ENCODE measurements around the gene VANGL2.

VANGL2 gene

DNA sequence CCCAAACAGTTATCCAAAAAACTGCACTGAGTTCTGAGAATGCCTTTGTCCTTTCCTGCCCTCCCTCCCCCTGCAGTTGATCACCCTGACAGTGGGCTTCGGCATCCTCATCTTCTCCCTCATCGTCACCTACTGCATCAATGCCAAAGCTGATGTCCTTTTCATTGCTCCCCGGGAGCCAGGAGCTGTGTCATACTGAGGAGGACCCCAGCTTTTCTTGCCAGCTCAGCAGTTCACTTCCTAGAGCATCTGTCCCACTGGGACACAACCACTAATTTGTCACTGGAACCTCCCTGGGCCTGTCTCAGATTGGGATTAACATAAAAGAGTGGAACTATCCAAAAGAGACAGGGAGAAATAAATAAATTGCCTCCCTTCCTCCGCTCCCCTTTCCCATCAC is 42.3 kb upstream of the VANGL2 start:
- TF ChIP-seq, protein P1, sequence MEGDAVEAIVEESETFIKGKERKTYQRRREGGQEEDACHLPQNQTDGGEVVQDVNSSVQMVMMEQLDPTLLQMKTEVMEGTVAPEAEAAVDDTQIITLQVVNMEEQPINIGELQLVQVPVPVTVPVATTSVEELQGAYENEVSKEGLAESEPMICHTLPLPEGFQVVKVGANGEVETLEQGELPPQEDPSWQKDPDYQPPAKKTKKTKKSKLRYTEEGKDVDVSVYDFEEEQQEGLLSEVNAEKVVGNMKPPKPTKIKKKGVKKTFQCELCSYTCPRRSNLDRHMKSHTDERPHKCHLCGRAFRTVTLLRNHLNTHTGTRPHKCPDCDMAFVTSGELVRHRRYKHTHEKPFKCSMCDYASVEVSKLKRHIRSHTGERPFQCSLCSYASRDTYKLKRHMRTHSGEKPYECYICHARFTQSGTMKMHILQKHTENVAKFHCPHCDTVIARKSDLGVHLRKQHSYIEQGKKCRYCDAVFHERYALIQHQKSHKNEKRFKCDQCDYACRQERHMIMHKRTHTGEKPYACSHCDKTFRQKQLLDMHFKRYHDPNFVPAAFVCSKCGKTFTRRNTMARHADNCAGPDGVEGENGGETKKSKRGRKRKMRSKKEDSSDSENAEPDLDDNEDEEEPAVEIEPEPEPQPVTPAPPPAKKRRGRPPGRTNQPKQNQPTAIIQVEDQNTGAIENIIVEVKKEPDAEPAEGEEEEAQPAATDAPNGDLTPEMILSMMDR (conservative IDR thresholded peaks at IDR 0.05; ENCODE audit: control insufficient read depth, insufficient read depth, low read depth, low read length): no peak
- DNase-seq (ENCODE audit: low read depth): no peak
- H3K4me3 ChIP-seq (ENCODE audit: control insufficient read depth, low read depth, low read length): no peak overlapping the region

DNA sequence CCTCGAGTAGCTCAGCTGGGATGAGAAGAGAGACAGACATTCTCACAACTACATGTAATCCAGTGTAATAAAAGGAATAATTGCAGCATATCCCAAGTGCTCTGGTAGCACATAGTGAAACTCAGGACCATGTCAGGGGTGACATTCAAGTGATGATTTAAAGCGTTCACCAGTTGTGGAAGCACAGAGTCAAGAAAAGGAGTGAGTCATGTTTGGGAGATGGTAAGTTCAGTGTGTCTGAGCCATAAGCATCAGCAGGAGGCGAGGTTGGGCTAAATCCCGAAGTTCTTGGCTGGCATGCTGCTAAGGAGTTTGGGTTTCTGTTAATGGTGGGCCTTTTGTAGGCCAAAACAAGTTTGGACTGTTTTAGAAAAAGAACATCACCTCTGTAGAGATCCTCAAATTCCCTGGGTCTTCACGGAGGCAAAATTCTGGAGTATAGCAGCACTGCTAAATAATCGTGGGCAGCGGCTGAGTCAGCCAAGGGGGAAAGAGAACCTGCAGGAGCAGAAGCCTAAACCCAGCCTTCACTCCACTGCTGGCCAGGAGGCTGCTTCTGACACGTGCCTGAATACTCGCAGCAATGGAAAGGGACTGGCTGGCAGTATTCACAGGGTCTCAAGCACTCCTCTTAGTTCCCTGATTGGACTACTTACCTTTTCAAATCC is 40.7 kb upstream of the VANGL2 start:
- peak; percentile 63 for DNase-seq (ENCODE audit: low read depth)
- TF ChIP-seq, protein P1 (conservative IDR thresholded peaks at IDR 0.05; ENCODE audit: control insufficient read depth, insufficient read depth, low read depth, low read length): peak; percentile 22
- no peak overlapping the region for H3K4me3 ChIP-seq (ENCODE audit: control insufficient read depth, low read depth, low read length)

DNA sequence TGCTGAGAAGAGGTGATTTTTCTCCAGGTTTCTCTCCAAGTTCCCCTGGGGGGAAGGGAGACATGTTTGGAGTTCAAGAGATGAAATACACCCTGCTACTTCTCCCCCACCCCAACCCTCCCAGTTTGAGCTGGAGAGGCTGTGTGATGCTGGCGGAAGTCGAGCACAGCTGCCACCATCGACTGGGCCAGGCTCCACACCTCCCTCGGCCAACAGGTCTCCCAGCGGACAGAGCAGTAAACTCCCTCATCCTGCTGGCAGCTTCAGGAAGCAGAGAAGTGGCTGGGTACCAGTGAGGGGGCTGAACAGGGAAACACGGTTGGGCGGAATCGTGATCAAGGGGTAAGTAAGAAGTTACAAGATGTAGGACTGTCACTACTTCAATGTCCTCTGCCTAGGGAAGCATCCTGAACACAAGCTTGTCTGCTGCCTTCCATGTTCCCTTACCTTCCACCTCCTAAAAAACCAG is 40.1 kb upstream of the VANGL2 start:
- H3K4me3 ChIP-seq (ENCODE audit: control insufficient read depth, low read depth, low read length): no peak overlapping the region
- DNase-seq (ENCODE audit: low read depth): no peak
- TF ChIP-seq, protein P1 (conservative IDR thresholded peaks at IDR 0.05; ENCODE audit: control insufficient read depth, insufficient read depth, low read depth, low read length): no peak

DNA sequence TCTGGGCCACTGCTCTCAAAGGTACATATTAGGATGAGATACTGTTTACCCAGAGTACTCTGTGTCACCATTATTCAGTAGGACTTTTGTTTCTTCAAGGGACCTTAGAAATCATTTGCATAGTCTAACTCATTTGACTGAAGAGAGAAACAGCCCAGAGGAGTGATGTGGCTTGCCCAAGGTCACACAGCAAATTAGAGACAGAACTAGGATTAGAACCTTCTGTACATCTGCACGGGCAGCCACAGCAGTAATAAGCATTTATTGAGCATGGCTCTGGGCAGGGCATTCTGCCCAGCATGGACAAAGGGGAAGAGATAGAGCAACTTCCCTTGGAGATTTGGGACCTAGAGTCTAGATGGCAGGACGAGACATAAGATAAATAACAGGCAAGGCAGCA is 39.2 kb upstream of the VANGL2 start:
- TF ChIP-seq, protein P1 (conservative IDR thresholded peaks at IDR 0.05; ENCODE audit: control insufficient read depth, insufficient read depth, low read depth, low read length): no peak
- DNase-seq (ENCODE audit: low read depth): no peak
- no peak overlapping the region for H3K4me3 ChIP-seq (ENCODE audit: control insufficient read depth, low read depth, low read length)

DNA sequence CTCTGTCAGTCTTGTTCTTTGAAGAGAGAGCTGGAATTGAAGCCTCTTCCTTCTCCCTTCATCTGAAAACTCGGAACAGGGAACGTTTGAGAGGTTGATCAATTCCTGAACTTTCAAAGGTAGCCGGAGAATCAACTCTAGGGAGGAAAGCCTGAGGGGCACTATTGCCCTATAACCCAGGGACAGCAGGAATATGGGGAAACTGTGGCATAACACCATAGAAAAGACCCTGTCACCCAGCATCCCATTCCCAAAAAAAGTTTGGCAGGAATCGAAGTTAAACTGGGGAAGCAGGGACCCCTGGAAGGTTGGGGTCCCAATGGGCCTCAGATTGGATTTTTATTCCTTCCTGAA is 38.6 kb upstream of the VANGL2 start:
- TF ChIP-seq, protein P1 (conservative IDR thresholded peaks at IDR 0.05; ENCODE audit: control insufficient read depth, insufficient read depth, low read depth, low read length): no peak
- DNase-seq (ENCODE audit: low read depth): no peak
- no peak overlapping the region for H3K4me3 ChIP-seq (ENCODE audit: control insufficient read depth, low read depth, low read length)

DNA sequence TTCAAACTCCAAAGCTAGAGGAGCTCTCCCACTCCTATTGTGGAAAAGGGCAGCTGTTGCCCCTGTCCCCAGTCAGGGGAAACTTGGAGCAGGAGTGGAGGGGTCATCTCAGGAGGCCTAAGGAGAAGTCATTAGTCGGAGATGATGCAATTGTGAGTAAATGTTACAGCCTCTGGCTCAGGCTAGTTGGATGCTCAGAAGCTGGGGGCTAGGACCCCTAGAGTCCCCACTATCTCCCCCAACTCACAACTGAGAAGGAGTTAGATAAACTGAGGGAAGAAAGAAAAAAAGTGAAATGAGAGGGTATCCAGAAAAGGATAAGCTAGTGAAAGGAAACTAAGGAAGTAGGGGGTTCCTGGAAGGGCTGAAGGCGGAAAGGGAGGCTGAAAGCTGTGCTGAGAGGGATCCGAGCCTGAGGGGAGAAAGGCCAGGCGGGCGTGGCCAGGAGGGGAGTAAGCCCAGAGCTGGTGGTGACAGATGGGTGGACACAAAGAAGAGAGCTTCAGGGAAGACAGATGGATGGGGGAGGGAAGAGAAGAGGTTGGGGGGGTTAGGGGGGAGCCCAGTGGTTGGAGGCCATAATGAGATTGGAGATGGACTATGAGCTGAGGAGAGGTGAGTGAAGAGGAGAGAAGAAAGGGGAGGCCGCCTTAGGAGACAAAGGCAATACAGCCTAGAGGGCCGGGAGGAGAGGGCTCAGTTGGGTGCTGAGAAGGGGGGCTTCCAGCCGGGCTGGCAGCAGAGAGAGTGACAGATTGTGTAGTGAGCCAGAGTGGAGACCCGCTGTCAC is 38.0 kb upstream of the VANGL2 start:
- no peak for DNase-seq (ENCODE audit: low read depth)
- H3K4me3 ChIP-seq (ENCODE audit: control insufficient read depth, low read depth, low read length): no peak overlapping the region
- TF ChIP-seq, protein P1 (conservative IDR thresholded peaks at IDR 0.05; ENCODE audit: control insufficient read depth, insufficient read depth, low read depth, low read length): no peak
